ENCODE measurements around the gene MBOAT1.

DNA sequence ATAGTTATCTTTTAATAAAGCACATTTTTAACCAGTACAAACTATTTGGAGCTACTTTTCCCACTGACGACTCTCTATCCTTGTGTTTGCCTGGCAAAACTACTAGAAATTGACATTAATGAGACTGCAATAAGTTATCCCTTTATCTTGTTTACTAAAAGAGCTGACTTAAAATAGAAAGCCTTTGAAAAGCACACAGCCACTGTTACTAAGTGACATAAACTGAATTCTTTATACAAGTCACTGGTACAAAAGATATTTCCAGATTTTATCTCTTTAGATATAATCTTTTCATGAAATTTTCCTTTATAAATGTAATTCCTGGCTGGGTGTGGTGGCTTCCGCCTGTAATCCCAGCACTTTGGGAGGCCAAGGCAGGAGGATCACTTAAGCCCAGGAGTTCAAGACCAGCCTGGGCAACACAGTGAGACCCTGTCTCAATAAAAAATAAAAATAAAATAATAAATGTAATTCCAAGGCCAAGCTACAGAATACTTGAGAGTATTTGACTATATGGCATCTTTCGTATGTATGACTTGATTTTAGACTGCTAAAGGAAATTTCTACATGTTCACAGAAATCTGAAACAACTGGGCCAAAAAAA lies 9.5 kb downstream of the MBOAT1 start:
- TF ChIP-seq, protein P1, sequence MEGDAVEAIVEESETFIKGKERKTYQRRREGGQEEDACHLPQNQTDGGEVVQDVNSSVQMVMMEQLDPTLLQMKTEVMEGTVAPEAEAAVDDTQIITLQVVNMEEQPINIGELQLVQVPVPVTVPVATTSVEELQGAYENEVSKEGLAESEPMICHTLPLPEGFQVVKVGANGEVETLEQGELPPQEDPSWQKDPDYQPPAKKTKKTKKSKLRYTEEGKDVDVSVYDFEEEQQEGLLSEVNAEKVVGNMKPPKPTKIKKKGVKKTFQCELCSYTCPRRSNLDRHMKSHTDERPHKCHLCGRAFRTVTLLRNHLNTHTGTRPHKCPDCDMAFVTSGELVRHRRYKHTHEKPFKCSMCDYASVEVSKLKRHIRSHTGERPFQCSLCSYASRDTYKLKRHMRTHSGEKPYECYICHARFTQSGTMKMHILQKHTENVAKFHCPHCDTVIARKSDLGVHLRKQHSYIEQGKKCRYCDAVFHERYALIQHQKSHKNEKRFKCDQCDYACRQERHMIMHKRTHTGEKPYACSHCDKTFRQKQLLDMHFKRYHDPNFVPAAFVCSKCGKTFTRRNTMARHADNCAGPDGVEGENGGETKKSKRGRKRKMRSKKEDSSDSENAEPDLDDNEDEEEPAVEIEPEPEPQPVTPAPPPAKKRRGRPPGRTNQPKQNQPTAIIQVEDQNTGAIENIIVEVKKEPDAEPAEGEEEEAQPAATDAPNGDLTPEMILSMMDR (IDR thresholded peaks at IDR 0.05; ENCODE audit: insufficient read depth, low read length): no peak
- no peak for TF ChIP-seq POLR2AphosphoS5 (IDR thresholded peaks at IDR 0.05; ENCODE audit: low read depth)

Data from HL-60 (cell line).